HepG2 (cell line): Measurements from ENCODE around the gene INPP1. TPM values are rescaled to one million over a fixed set of nuclear protein-coding genes. Genes with fewer than 3 reads are reported as not detected.

Experiments
- ATAC-seq: fragments of 200-7000 bp; cut with Tn5 transposase; 3 replicates; pipeline ENCODE4 v1.9.1; 2020; ENCODE audit warnings: mild to moderate bottlenecking, moderate library complexity
- BruUV-seq: library from RNA; stranded (reverse); fragments of 400-500 nt; replicated peaks from 2 replicates; lab custom pipeline; 2021; lab: Mats Ljungman, UMichigan
- CTCF ChIA-PET: fragments of 300-600 bp; formaldehyde crosslinking; extraction: SDS; loops from one replicate; lab custom pipeline; 2021; ENCODE audit warnings: low total read pairs, inconsistent platforms, low intra/inter-chr PET ratio; lab: Yijun Ruan, JAX
- POLR2A ChIA-PET: fragments of 350-600 bp; sonication (Branson Sonifier 250); formaldehyde crosslinking; loops from one replicate; lab custom pipeline; 2020; ENCODE audit warnings: antibody characterized with exemption, inconsistent platforms; lab: Yijun Ruan, JAX
- DNase-seq: peaks from one replicate; pipeline ENCODE4 v3.0.0-alpha.2; 2015; ENCODE audit warnings: low spot score
- FAIRE-seq: peaks from 3 replicates; lab custom pipeline; 2011; peaks lifted over from hg19 to GRCh38; lab: Jason Lieb, UNC
- H2AFZ ChIP-seq: one replicate; pipeline ENCODE4 v1.6.1; 2011; ENCODE audit warnings: low read length, inconsistent platforms
- H3K27ac ChIP-seq: fragments of 300-600 bp; 3 replicates; pipeline ENCODE4 v1.8.0; 2011; ENCODE audit warnings: mixed run types, mild to moderate bottlenecking, mixed read lengths, low read length, inconsistent platforms; ENCODE audit not compliant: insufficient read depth; ENCODE audit errors: extremely low read length
- H3K27me3 ChIP-seq, 2 experiments: fragments of 200-600 bp in 1 of 2; 2 replicates in 1 of 2; 3 replicates in 1 of 2; pipeline versions ENCODE4 v1.6.0 to v1.8.0; 2011; ENCODE audit warnings: low read length in 2 of 2, mild to moderate bottlenecking in 2 of 2, moderate library complexity in 2 of 2, inconsistent platforms in 1 of 2; ENCODE audit not compliant: insufficient read depth in 2 of 2, control insufficient read depth in 1 of 2
- H3K36me3 ChIP-seq, 2 experiments: fragments of 200-600 bp in 1 of 2; replicated peaks in 1 of 2; 2 replicates in 1 of 2; 3 replicates in 1 of 2; pipeline versions ENCODE4 v1.5.1 to v1.8.0; 2011; ENCODE audit warnings: low read length in 2 of 2, inconsistent platforms in 1 of 2; ENCODE audit not compliant: insufficient read depth in 2 of 2, control insufficient read depth in 1 of 2
- H3K4me1 ChIP-seq: 2 replicates; pipeline ENCODE4 v1.5.1; 2012; ENCODE audit warnings: low read length, inconsistent platforms; ENCODE audit not compliant: insufficient read depth
- H3K4me2 ChIP-seq: 2 replicates; pipeline ENCODE4 v1.6.0; 2011; ENCODE audit warnings: low read depth, low read length, inconsistent platforms
- H3K4me3 ChIP-seq, 3 experiments: fragments of 200-600 bp in 1 of 3; sonication (generic), shearing (Covaris generic) in 1 of 3; replicated peaks in 1 of 3; 2 replicates each; pipeline ENCODE4 v1.5.1; 2011 to 2016; ENCODE audit warnings: low read length in 3 of 3, inconsistent platforms in 2 of 3, low read depth in 2 of 3, mild to moderate bottlenecking in 2 of 3, control low read depth in 1 of 3, mixed read lengths in 1 of 3; ENCODE audit not compliant: insufficient read depth in 1 of 3
- H3K79me2 ChIP-seq: one replicate; pipeline ENCODE4 v1.6.1; 2011; ENCODE audit warnings: low read length, inconsistent platforms; ENCODE audit not compliant: insufficient read depth
- H3K9ac ChIP-seq: 2 replicates; pipeline ENCODE4 v1.6.0; 2011; ENCODE audit warnings: mild to moderate bottlenecking, low read depth, low read length, inconsistent platforms; ENCODE audit not compliant: insufficient read depth
- H3K9me3 ChIP-seq: 2 replicates; pipeline ENCODE4 v1.5.1; 2012; ENCODE audit warnings: mild to moderate bottlenecking, low read length
- H4K20me1 ChIP-seq: 2 replicates; pipeline ENCODE4 v1.6.0; 2011; ENCODE audit warnings: inconsistent platforms, mild to moderate bottlenecking, low read length, moderate library complexity; ENCODE audit not compliant: insufficient read depth
- BRF2 ChIP-seq: sonication (generic); formaldehyde crosslinking; IDR thresholded peaks from 2 replicates; pipeline ENCODE4 v1.8.1; 2022; ENCODE audit warnings: mild to moderate bottlenecking, missing genetic modification reagents
- CAMTA2 ChIP-seq: sonication (generic); formaldehyde crosslinking; IDR thresholded peaks from 2 replicates; pipeline ENCODE4 v1.4.0; 2020; ENCODE audit warnings: mild to moderate bottlenecking, missing genetic modification reagents, borderline replicate concordance
- DDIT3 ChIP-seq: sonication (generic); formaldehyde crosslinking; IDR thresholded peaks from 2 replicates; pipeline ENCODE4 v1.4.0; 2020; ENCODE audit warnings: mild to moderate bottlenecking, missing genetic modification reagents
- MNT ChIP-seq: fragments of 450-650 bp; IDR thresholded peaks from 2 replicates; pipeline ENCODE4 v1.6.1; 2016
- PHF5A ChIP-seq: IDR thresholded peaks from one replicate; pipeline ENCODE4 v1.6.1; 2018; ENCODE audit warnings: low read depth, missing genetic modification reagents; ENCODE audit not compliant: unreplicated experiment
- SUZ12 ChIP-seq: fragments of 150-350 bp; IDR thresholded peaks from 2 replicates; pipeline ENCODE4 v1.6.1; 2014; ENCODE audit warnings: low read depth, low read length
- TBP ChIP-seq: sonication (generic); formaldehyde crosslinking; IDR thresholded peaks from 2 replicates; pipeline ENCODE4 v1.5.0; 2020; ENCODE audit warnings: missing genetic modification reagents
- ZNF652 ChIP-seq: IDR thresholded peaks from 2 replicates; pipeline ENCODE4 v1.6.1; 2016; ENCODE audit warnings: low read depth, borderline replicate concordance
- ZNF773 ChIP-seq: sonication (generic); formaldehyde crosslinking; IDR thresholded peaks from 2 replicates; pipeline ENCODE4 v1.4.0; 2020; ENCODE audit warnings: missing genetic modification reagents, borderline replicate concordance
- ZUFSP ChIP-seq: sonication (generic); formaldehyde crosslinking; IDR thresholded peaks from 2 replicates; pipeline ENCODE4 v1.9.0; 2021; ENCODE audit warnings: missing genetic modification reagents, mild to moderate bottlenecking, borderline replicate concordance
- WGBS: methylation state at CpG from one replicate; pipeline ENCODE4 v1.1.6; 2017; ENCODE audit warnings: low lambda C conversion rate; 5-methylcytosine and 5-hydroxymethylcytosine counted together
- in situ Hi-C: cut with HindIII; loops from 2 replicates; pipeline ENCODE4 v1.10.0; 2017; ENCODE audit warnings: low pct_unique_long_range_greater_than_20kb; ENCODE audit not compliant: extremely low pct_ligation_motif_present
- intact Hi-C: fragments of 100-400 bp; cut with micrococcal nuclease; formaldehyde crosslinking; loops from one replicate; pipeline ENCODE4 v1.10.0; 2022; ENCODE audit not compliant: unreplicated experiment
- polyA plus RNA-seq, 8 experiments: library from polyadenylated mRNA; depleted of rRNA in 3 of 8; stranded (reverse) in 7 of 8; unstranded in 1 of 8; fragments of >200 nt; fragmentation: Illumina TruSeq in 4 of 8; extraction: Trizol in 4 of 8; gene quantifications; 2 replicates each; pipeline versions ENCODE4 v1.2.1 to v1.2.3, GENCODE V29; 2011 to 2016; ENCODE audit warnings: low read depth in 4 of 8, missing spikeins in 1 of 8, mixed read lengths in 1 of 8; ENCODE audit not compliant: insufficient read depth in 1 of 8
- total RNA-seq, 5 experiments: library from RNA; depleted of rRNA; stranded (reverse); fragments of >200 nt; fragmentation: Illumina TruSeq; extraction: Trizol; gene quantifications; 2 replicates each; pipeline ENCODE4 v1.2.3, GENCODE V29; 2016; ENCODE audit warnings: low read depth in 1 of 5

INPP1 gene
- total and polyA plus RNA-seq, 2 of the 13 experiments (the other 11 are each of a cell fraction or from before 2014, with no cell fraction given): 10.0 to 13.3 TPM

- TF ChIP-seq ZNF652 (CRISPR knock-in tag) (no peak), PHF5A (CRISPR knock-in tag) (no peak), SUZ12 (no peak), ZUFSP (CRISPR knock-in tag) (no peak), TBP (CRISPR knock-in tag) (no peak), ZNF773 (no peak)
- TF ChIP-seq, all 625 proteins: peak for 0
Observed at GRCh38 chr2:190376591-190377245, 33.3 kb downstream of the INPP1 start (continued).

- no TSS peak for BruUV-seq
Observed at GRCh38 chr2:190378880-190379237, 35.5 kb downstream of the INPP1 start.

More at GRCh38 chr2:190378880-190379237, 35.5 kb downstream of the INPP1 start:
- POLR2A ChIA-PET: no interaction called here
- Histone ChIP-seq H3K27me3 (no peaks in the 10 kb centered on the region; a peak in 2 of 5 replicates), H3K4me1 (peaks cover 35% of the 10 kb centered on the region), H3K27ac (no peak overlapping the region), H3K9ac (no peak overlapping the region), H4K20me1 (no peaks in the 10 kb centered on the region), H3K9me3 (no peaks in the 10 kb centered on the region), H2AFZ (no peak overlapping the region), H3K4me3 (no peak overlapping the region), H3K4me2 (no peak overlapping the region), H3K36me3 (no peaks in the 10 kb centered on the region), H3K79me2 (no peaks in the 10 kb centered on the region)
- 79% methylated on average over 6 of the region's 6 CpGs for WGBS
- FAIRE-seq (no peak), DNase-seq (no peak), ATAC-seq (no peak; the same call in 2 of the 3 replicates)
- TF ChIP-seq MNT (no peak), BRF2 (no peak), CAMTA2 (CRISPR knock-in tag) (no peak), DDIT3 (no peak)
- intact Hi-C loops (no loop called here), in situ Hi-C loops (loop anchor here (10.0 kb wide), 1 partner anchor 284 kb away; no protein-coding TSS in a partner anchor)
- CTCF ChIA-PET: no interaction called here
